Activated naive CD8-positive, alpha-beta T cell treated with anti-CD3 and anti-CD28 coated beads, Interleukin-2, amount 50 U/mL, for 16 hours (primary cell): Measurements from ENCODE around the gene PASK.

ENCODE experiments used
- DNase-seq: peaks from one replicate; pipeline ENCODE4 v3.0.0-alpha.2; 2020; ENCODE audit warnings: low read depth, low spot score

PASK gene

GRCh38 chr2:241126771-241127202, 22.5 kb downstream of the PASK start:
- no peak for DNase-seq

GRCh38 chr2:241126201-241126611, 23.1 kb downstream of the PASK start:
- no peak for DNase-seq

GRCh38 chr2:241125626-241126025, 23.6 kb downstream of the PASK start:
- no peak for DNase-seq

- DNase-seq = no peak
Observed at GRCh38 chr2:241123816-241124536, 25.3 kb downstream of the PASK start.

- no peak for DNase-seq
Observed at GRCh38 chr2:241122376-241123002, 26.8 kb downstream of the PASK start.

- DNase-seq = no peak
Observed at GRCh38 chr2:241121008-241121407, 28.3 kb downstream of the PASK start.

GRCh38 chr2:241120440-241120839, 28.8 kb downstream of the PASK start:
- no peak for DNase-seq

GRCh38 chr2:241118737-241119505, 30.4 kb downstream of the PASK start:
- DNase-seq = no peak

- DNase-seq = no peak
Observed at GRCh38 chr2:241116606-241117560, 32.4 kb downstream of the PASK start.

- no peak for DNase-seq
Observed at GRCh38 chr2:241115361-241115760, 33.9 kb downstream of the PASK start.

GRCh38 chr2:241114836-241115235, 34.4 kb downstream of the PASK start:
- no peak for DNase-seq

GRCh38 chr2:241112592-241112991, 36.7 kb downstream of the PASK start:
- DNase-seq = no peak

GRCh38 chr2:241112046-241112445, 37.2 kb downstream of the PASK start:
- DNase-seq = no peak

- DNase-seq = no peak
Observed at GRCh38 chr2:241111440-241111805, 37.8 kb downstream of the PASK start.

- DNase-seq = no peak
Observed at GRCh38 chr2:241110607-241111439, 38.4 kb downstream of the PASK start.

GRCh38 chr2:241110089-241110606, 39.1 kb downstream of the PASK start:
- no peak for DNase-seq

- DNase-seq = no peak
Observed at GRCh38 chr2:241109210-241110088, 39.8 kb downstream of the PASK start.

GRCh38 chr2:241108271-241109209, 40.7 kb downstream of the PASK start:
- DNase-seq = no peak
